Activated CD4-positive, alpha-beta T cell treated with anti-CD3 and anti-CD28 coated beads, Interleukin-2, amount 50 U/mL, for 24 hours (primary cell): ENCODE results near the gene PPIA.
A peak's percentile ranks its signal among the peaks of the same experiment; 100 is the strongest.

Source experiments
- DNase-seq, 2 donors: peaks; one replicate each; pipeline ENCODE4 v3.0.0-alpha.2; 2020; ENCODE audit warnings: low read depth in 1 of 2, low spot score in 1 of 2

Gene PPIA

DNA sequence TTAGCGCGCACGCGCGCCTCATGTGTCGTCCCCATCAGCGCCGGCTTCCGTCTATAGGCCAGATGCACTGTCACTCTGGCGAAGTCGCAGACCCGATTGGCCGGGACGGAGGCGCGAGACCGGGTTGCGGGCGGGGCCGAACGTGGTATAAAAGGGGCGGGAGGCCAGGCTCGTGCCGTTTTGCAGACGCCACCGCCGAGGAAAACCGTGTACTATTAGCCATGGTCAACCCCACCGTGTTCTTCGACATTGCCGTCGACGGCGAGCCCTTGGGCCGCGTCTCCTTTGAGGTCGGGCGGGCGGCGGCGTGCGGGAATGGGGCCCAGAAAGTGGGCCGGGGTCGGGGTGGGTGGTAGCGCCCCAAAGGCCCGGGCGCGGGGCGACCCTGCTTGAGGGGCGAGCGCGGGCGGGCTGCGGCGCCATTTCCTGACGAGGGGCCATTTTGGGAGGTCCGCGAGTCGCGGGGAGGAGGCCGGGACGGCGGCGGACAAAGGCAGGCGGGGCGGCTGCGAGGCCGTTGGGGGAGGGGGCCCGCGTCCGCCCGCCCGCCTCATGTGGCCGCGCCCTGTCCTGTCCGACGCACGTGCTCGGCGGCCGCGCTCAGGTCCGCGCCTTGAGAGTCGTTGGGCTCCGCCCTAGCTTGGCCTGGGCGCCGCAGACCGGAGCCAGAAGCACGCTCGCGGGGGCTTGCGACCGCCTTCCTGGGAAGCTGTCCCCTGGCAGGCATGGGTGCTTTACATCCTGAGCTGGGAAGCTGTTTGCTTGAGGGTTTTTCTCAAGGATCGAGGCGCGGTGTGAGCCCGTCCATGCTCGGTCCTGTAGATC lies at the start of gene PPIA:
TSS of gene PPIA (plus strand) at position 178 of the 825 bp plus-strand sequence. CDS start at position 222, 44 bp downstream.
- peak; percentile 94 to 98 for DNase-seq

DNA sequence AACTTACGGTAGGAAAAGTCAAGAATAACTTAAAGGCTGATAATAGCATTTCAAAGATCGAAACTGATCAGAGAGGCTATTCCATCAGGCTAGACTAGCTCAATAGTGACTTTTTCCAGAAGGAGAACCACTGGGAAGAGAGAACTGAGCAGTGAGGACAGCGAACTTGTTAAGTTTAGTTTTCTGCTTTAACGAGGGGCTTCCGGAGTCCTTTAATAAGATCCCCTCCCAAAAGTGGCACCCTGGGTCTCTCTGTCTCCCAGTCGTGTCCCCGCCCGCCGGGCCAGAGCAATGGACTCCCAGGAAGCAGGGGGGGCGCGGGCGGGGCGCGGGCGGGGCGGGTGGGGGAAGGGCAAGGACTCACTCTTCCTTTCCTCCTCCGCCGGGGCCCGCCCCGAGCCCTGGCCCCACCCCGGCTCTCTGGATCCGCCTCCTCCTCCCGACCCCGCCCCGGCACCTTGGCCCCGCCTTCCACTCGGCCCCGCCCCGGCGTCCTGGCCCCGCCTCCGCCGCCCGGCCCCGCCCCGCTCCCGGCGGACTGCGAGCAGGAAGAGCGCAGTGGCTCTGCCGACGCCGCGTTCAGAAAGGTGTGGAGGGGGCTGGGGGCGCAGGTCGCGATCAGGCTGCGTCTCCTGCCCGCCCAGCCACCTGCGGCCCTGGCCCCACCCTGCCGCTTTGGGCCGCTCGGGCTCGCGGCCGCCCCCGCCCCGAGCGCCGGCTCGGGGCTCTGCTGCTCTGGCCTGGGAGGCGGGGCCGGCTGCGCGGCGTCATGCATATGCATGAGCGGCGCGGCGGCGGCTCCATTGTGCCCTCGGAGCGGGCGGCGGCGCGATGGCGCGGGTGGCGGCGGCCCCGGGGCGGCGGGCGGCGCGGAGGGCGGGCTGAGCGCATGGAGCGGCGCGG lies 48.2 kb upstream of the PPIA start, which contains the start of gene ZMIZ2:
TSS of gene ZMIZ2 (plus strand) at position 803 of the 903 bp plus-strand sequence. CDS start 7,403 bp downstream, outside the sequence.
- peak; percentile 86 to 94 for DNase-seq

GRCh38 chr7:44748948-44749731 lies 47.3 kb upstream of the PPIA start:
- DNase-seq, result no peak

- DNase-seq, result no peak
These were observed 46.5 kb upstream of the PPIA start for GRCh38 chr7:44749992-44750391.

GRCh38 chr7:44750424-44750823 lies 46.1 kb upstream of the PPIA start:
- DNase-seq, result no peak

DNA sequence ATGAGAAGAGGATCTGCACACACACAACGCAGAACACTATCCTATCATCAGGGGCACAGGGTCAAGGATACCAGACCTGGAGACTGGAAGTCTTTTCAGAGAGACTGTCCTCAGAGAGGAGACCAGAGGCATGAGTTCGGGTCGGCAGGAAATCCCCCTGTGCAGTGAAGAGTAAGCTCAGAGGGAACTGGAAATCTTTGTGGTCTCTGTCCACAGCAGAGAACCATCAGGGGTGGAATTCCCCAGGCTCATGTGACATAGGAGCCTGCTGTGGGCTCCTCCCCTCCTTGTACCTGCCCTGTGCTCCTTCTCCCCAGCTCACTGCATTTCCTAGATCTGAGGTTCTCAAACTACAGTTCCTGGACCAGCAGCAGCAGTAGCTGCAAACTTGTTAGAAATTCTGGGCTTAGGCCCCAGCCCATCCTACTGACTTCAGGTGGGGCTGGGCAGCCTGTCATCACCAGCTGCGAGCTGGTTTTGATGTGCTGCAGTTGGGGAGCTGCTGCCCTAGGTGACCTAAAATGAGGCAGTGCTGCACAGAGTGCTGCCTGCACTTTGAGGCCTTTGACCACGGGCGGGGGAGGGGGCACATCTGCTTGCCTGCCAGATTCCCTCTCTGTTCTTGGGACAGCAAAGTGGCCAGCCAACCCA lies 45.4 kb upstream of the PPIA start:
- peak in 1 of 2 donors; percentile 50 for DNase-seq

GRCh38 chr7:44752822-44753221 lies 43.7 kb upstream of the PPIA start:
- no peak for DNase-seq

DNA sequence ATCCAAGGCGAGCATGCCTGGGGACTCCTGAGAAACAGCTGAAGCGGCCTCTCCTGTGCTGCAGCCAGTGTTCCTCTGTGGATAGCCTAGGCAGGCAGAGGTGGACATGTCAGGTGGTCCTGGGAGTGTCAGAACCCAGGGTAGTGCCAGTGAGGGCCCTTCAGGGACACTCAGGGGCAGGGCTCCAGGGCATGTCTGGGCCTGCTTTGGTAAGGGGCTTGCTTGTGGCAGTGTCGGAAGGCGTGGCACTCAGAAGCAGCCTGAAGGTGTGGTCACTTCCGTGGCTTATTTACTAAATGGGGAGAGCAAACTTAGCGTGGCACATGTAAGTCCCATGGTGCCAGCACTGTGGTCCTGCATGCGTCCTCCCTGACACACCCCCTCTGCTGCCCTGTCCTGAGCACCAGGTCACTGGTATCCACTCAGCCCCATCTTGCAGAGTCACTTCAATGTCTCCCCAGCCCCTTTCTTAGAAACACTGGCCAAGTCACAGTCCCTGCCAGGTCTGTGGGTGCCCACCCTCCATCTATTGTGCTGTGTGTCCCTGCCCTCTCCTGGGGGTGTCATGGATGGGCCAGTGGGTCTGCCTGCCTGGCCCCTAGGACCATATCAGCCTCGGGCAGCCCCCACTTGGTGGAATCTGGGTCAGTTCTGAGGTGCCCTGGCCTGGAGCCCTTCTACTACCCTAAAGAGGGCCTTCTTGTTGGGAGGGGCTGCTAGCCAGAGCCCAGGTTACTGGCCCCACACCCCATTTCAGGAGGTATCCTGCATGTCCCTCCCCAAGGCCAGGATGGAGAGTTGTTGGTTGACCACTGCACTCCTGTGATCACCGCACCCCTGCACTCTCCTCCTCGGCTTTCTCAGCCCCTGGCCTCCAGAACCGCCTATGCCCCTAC lies 41.4 kb upstream of the PPIA start:
- no peak for DNase-seq

- DNase-seq, result no peak
These were observed 40.5 kb upstream of the PPIA start for GRCh38 chr7:44755698-44756627.

GRCh38 chr7:44756904-44757303 lies 39.6 kb upstream of the PPIA start:
- DNase-seq, result no peak

- no peak for DNase-seq
These were observed 39.2 kb upstream of the PPIA start for GRCh38 chr7:44757311-44757710.

DNA sequence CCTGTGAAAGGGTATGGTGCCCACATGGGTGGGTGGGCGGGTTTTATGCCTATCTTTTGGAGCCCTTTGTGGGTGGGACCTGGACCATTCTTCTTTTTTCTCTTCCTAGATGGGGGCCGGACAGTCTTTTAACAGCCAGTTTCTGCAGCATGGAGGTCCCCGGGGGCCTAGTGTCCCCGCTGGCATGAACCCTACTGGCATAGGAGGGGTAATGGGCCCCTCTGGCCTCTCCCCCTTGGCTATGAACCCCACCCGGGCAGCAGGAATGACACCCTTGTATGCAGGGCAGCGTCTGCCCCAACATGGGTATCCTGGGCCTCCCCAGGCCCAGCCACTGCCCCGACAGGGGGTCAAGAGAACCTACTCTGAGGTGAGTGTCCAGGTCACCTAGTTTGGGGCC lies 38.7 kb upstream of the PPIA start:
- DNase-seq, result no peak

GRCh38 chr7:44759246-44759645 lies 37.2 kb upstream of the PPIA start:
- no peak for DNase-seq

DNA sequence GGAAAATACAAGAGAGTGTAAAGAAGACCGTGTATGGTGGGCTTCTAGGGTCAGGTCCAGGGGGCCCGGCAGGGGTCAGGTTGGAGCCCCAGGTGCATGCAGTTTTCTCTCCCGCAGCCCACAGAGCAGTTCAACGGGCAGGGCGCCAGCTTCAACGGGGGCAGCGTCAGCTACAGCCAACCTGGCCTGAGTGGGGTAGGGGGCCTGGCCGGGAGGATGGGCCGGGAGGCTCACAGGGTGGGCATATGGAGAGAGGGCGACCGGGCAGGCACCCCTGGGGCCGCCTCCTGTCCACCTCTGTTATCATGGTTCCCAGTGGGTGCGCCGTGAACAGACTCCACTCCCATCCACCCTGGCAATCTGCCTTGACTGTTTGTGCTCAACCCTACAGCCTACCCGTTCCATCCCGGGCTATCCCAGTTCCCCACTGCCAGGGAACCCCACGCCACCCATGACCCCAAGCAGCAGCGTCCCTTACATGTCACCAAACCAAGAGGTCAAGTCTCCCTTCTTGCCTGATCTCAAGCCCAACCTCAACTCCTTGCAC lies 36.4 kb upstream of the PPIA start:
- no peak for DNase-seq

DNA sequence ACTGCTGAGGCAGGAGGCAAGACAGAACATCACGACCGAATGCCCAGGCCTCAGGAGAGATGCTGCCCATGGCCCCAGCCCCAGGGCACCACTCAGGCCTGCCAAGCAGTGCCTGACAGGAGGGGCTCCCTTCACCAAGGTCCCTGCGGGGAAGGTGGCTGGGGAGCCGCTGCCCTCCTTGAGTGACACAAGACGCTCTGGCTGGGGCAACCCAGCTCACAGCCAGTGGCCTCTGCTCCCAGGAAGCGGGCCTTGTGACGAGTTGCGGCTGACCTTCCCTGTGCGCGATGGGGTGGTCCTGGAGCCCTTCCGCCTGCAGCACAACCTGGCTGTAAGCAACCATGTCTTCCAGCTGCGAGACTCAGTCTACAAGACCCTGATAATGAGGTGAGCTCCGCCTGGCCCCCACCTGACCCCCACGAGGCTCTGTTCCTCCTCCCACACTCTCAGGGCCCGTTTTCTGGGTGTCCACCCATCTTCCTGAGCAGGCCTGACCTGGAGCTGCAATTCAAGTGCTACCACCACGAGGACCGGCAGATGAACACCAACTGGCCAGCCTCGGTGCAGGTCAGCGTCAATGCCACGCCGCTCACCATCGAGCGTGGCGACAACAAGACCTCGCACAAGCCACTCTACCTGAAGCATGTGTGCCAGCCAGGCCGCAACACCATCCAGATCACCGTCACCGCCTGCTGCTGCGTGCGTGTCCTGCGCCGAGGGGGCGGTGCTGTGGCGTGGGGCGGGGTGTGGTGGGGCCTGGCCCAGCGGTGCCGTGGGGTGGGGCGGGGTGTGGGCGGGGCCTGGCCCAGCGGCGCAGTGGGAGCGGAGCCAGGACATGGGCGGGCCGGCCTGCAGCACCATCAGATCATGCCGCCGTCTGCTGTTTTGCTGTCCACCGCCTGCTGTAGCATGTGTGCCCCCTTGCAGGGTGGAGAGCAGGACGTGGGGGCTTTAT lies 35.0 kb upstream of the PPIA start:
- DNase-seq, result no peak

DNA sequence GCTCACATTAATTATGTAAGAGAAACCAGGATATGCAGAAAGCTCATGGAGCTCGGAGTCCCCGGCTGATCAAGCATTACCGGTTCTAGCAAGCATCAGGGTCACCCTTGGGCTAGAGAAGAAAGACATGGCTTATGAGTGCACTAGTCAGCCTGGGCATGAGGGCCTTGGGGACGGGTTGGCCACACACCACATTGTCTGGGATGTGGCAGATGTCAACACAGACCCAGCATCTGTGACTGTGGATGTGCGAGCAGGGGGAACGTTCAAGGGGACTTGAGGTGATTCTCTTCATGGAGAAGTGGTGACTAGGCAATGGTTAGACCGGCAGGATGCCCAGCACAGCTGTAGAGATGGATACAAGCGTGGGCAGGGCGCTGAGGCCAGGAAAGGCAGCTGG lies 34.2 kb upstream of the PPIA start:
- no peak for DNase-seq
